Prostate gland (tissue), 2 donors: ENCODE measurements around the gene TGFB1.

Experiments used
- POLR2A ChIP-seq: fragments of 450-650 bp; IDR thresholded peaks from one replicate; pipeline ENCODE4 v1.6.1; 2016; ENCODE audit warnings: antibody characterized with exemption, mild to moderate bottlenecking
- TF ChIP-seq, protein P1 (sequence below), 4 experiments: fragments of 200-600 bp in 2 of 4; fragments of 450-650 bp in 2 of 4; sonication (generic) in 2 of 4; IDR thresholded peaks; 1 replicate in 3 of 4; 2 replicates in 1 of 4; pipeline ENCODE4 v1.5.1; 2016 to 2019; ENCODE audit warnings: antibody characterized with exemption in 4 of 4, mild to moderate bottlenecking in 2 of 4, moderate library complexity in 2 of 4

DNA sequence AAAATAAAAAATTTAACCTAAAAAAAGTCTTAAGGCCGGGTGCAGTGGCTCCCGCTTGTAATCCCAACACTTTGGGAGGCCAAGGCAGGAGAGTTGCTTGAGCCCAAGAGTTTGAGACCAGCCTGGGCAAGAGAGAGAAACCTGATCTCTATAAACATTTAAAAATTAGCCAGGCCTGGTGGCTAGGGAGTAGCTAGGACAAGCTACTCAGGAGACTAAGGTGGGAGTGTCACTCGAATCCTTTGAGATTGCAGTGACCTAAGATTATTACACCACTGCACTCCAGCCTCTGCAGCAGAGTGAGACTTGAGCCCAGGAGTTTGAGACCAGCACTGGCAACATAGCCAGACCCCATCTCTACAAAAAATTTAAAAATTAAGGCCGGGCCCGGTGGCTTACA is 42.6 kb downstream of the TGFB1 start:
- no peak for TF ChIP-seq POLR2A
- TF ChIP-seq, protein P1, sequence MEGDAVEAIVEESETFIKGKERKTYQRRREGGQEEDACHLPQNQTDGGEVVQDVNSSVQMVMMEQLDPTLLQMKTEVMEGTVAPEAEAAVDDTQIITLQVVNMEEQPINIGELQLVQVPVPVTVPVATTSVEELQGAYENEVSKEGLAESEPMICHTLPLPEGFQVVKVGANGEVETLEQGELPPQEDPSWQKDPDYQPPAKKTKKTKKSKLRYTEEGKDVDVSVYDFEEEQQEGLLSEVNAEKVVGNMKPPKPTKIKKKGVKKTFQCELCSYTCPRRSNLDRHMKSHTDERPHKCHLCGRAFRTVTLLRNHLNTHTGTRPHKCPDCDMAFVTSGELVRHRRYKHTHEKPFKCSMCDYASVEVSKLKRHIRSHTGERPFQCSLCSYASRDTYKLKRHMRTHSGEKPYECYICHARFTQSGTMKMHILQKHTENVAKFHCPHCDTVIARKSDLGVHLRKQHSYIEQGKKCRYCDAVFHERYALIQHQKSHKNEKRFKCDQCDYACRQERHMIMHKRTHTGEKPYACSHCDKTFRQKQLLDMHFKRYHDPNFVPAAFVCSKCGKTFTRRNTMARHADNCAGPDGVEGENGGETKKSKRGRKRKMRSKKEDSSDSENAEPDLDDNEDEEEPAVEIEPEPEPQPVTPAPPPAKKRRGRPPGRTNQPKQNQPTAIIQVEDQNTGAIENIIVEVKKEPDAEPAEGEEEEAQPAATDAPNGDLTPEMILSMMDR (IDR thresholded peaks at IDR 0.05): no peak
